GM20000 (cell line): ENCODE measurements around the gene PKP1.

Source experiments
- DNase-seq: peaks from one replicate; pipeline ENCODE4 v3.0.0; 2012; ENCODE audit warnings: low spot score
- CTCF ChIP-seq: IDR thresholded peaks from 2 replicates; pipeline ENCODE4 v1.5.1; 2012; ENCODE audit warnings: mild to moderate bottlenecking, control low read depth; ENCODE audit errors: extremely low read depth, missing control alignments

The PKP1 gene

DNA sequence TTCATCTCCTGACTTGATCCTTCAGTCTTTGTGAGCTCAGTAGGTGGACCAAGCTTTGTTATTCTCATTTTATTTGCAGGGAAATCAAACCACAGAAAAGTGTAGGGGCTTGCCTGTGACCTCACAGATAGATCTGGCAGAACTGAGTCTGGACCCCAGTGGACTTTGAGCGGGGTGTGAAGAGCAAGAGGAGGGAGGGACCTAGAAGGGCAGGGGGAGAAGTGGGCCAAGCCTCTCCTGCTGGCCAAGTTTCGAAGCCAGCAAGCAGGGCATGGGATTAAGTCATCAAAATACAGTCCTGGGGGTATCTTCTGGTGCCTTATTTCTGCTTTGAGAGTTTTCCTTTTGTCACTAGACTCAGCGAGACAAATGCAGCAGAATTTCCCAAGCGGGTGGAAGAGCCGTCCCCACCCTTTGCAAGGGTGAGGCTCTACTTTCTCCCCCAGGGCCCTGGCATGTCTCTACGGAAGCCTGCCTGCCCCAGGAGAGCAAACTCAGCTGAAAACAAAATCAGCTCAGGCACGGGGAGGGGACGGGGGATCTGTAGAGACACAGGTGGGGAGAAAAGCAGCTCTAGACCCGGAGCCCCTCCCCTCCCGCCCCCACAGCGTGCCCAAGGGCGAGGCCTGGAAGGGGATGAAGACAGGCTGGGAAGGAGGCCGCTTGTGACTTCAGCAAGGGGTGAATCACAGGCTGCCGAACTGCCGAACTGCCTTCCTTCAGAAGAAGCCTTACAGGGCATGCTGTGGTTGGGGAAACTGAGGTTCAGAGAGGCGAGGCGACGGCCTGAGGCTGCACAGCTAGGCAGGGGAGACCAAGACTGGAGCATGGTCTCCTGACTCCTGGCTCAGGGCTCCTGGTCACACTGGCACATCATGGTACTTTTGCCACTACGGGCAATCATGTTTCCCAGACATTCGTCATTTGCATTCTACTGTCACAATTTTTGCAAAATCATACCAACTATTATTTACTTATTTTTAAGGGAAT is 19.2 kb downstream of the PKP1 start:
- no peak for DNase-seq
- no peak for TF ChIP-seq CTCF

- TF ChIP-seq CTCF: no peak
- no peak for DNase-seq
Measured at GRCh38 chr1:201304126-201304525, 20.8 kb downstream of the PKP1 start.

GRCh38 chr1:201305815-201306214 is 22.5 kb downstream of the PKP1 start:
- DNase-seq: no peak
- TF ChIP-seq CTCF: no peak

- no peak for TF ChIP-seq CTCF
- no peak for DNase-seq
Measured at GRCh38 chr1:201307231-201307630, 23.9 kb downstream of the PKP1 start.

- TF ChIP-seq CTCF: no peak
- DNase-seq: no peak
Measured at GRCh38 chr1:201307760-201308499, 24.6 kb downstream of the PKP1 start.

DNA sequence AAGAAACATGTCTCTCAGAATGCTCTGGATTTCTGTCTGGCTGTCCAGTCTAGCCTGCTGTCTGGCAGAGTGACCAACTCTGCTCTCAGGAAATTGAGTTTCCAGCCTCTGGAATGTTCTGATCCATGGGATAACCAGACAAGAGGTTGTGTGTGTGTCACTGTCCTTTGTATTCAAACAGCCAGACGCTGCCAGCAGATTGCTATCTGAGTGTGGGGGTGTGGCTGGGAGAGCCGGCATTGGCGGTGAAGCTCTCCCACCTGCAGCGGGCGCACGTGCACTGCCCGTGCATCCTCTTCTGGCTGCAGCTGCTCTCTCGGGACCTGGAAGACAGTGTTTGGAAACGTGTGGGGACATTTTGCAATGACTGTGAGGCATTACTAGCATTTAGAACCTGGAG is 26.1 kb downstream of the PKP1 start:
- no peak for TF ChIP-seq CTCF
- no peak for DNase-seq
